AG09309 (cell line): ENCODE measurements around the gene MARCHF5.

Experiments
- DNase-seq: peaks from one replicate; pipeline ENCODE4 v3.0.0-alpha.2; 2010; ENCODE audit warnings: low read depth
- H3K4me3 ChIP-seq: 2 replicates; pipeline ENCODE4 v1.5.1; 2011; ENCODE audit warnings: mild to moderate bottlenecking, low read depth, low read length, moderate library complexity; ENCODE audit not compliant: control insufficient read depth
- TF ChIP-seq, protein P1 (sequence below): IDR thresholded peaks from 2 replicates; pipeline ENCODE4 v1.5.1; 2011; ENCODE audit warnings: mild to moderate bottlenecking, low read depth, low read length, inconsistent platforms; ENCODE audit not compliant: insufficient read depth, control insufficient read depth; ENCODE audit errors: missing control alignments

MARCHF5 gene, protein sequence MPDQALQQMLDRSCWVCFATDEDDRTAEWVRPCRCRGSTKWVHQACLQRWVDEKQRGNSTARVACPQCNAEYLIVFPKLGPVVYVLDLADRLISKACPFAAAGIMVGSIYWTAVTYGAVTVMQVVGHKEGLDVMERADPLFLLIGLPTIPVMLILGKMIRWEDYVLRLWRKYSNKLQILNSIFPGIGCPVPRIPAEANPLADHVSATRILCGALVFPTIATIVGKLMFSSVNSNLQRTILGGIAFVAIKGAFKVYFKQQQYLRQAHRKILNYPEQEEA

DNA sequence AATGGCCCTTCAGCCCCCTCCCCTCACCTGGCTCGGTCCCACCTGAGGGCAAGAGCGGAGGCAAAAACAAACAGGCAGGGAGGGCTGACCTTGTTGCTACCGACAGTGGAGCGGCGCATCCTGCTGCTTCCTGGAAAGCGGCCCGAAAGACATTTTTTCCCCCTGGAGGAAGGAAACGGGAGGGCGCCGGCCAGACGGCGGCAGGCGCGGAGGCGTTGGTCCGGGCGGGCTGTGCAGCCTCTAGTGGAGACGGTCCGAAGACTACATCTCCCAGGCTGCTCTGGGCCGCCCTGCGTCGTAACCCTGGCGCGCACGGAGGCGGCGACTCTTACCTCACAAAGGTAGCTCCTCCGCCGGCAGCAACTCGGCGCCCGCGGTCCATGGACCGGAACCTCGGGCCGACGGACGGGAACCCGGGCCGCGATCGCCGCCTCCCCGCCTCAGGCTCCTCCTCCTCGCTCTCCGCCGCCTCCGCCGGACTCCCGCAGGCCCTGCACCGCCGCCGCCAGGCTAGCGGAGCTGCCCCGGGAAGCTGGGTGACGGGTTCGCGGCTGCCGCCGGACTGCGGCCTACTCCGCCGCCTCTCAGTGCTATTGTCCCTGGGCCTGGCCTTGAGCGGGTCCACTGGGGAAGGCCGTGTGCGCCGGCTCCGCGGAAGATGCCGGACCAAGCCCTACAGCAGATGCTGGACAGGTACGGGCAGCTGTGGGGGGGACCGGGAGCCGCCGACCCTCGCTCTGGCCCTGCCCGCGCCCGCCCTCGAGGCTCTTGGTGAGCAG lies at the start of gene MARCHF5, which contains the start of gene CPEB3:
MARCHF5 (plus strand) TSS at position 331 of the 779 bp plus-strand sequence; CDS start at position 659, 328 bp downstream.
CPEB3 (minus strand) TSS at position 242 of the 779 bp plus-strand sequence. CDS start 50,728 bp downstream, outside the sequence.
- H3K4me3 ChIP-seq = peak within 1 kb of the TSS; percentile 75
- TF ChIP-seq, protein P1, sequence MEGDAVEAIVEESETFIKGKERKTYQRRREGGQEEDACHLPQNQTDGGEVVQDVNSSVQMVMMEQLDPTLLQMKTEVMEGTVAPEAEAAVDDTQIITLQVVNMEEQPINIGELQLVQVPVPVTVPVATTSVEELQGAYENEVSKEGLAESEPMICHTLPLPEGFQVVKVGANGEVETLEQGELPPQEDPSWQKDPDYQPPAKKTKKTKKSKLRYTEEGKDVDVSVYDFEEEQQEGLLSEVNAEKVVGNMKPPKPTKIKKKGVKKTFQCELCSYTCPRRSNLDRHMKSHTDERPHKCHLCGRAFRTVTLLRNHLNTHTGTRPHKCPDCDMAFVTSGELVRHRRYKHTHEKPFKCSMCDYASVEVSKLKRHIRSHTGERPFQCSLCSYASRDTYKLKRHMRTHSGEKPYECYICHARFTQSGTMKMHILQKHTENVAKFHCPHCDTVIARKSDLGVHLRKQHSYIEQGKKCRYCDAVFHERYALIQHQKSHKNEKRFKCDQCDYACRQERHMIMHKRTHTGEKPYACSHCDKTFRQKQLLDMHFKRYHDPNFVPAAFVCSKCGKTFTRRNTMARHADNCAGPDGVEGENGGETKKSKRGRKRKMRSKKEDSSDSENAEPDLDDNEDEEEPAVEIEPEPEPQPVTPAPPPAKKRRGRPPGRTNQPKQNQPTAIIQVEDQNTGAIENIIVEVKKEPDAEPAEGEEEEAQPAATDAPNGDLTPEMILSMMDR = peak; percentile 70
- DNase-seq = peak; percentile 84

DNA sequence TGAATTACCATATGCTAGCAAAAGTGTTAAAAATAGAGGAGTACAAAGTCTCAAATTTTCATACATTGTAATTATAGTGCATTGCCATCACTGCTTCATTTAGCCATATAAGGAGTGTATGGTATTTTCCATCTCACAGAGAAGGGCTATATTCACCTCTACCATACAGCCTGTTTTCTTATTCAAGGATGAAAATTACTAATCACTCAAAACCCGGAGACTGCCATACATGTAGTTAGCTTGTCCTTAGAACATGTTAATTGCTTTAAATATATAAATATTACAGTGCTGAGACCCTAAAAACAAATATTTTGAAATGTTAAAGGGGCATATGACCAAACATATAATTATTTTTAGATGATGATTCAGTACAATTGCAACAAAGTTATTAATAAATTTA lies 49.5 kb upstream of the MARCHF5 start:
- DNase-seq = no peak
- TF ChIP-seq, protein P1 = no peak
- no peak overlapping the region for H3K4me3 ChIP-seq

DNA sequence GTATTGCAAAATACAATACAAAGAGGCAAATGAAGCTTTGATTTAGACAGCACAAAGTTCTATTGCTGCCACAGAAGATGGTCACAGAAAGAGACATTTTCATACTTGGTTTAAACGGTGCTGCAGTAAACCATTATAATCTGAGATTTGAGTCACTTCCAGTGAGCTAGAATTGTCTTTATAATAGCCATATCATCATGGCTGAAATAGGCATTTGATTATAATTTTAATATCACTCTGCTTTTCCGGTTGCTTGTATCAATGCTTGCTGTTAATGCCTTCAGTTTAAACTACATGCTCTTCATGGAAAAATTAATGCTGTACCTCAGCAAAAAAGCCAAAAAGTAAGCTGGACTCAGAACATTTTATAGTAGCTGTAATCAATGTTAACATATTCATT lies 48.6 kb upstream of the MARCHF5 start:
- DNase-seq = no peak
- H3K4me3 ChIP-seq = no peak overlapping the region
- TF ChIP-seq, protein P1 = no peak

DNA sequence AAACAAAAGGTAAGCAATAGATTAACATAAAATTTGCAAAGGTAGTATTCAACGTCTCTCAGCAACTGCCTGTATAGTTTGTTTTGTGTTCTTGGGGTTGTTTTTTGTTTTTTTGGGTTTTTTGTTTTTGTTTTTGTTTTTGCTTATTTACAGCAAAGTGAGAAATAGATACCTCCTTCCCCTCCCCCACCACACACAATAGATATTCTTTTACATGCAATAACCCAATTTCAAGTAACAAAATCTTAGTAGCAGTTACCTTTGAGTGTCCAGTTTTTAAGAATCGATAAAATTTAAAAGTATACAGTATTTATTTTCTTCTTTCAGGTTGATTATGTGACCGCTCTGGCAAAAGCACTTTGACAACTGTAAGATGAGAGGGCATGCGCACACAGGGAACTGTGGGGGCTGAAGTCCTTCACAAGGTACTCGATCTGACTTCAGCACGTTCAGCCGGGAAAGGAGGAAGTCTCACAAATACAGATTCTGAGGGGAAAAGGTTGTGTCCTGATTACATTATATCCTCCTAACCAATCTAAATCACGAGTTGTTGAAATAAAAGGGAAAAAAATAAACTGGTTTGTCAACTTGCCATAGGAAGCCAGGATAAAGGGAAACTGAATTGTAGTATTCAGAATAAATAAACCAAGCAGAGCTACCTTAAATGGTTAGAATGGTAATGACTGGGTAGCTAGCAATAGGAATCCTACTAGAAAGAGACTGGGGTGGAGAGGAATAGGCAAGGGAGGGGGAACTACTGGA lies 47.9 kb upstream of the MARCHF5 start:
- DNase-seq = no peak
- H3K4me3 ChIP-seq = no peak overlapping the region; the same call in none of the 2 replicates

DNA sequence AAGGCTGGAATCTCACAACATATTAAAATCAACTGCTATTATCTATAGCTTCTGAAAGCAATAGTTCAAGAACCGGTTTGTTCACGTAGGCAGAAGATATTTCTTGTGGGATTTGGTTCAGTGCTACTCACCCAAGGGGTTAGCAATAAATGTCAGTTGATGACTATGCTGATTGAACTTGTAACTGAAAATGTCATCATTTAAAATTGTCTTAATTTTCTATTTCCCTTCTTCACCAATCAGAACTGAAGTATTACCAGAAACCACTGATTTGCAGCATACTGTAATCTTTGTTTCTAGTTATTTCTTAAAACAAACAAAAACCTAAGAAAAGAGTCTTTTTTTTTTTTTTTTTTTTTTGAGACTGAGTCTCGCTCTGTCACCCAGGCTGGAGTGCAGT lies 46.2 kb upstream of the MARCHF5 start:
- H3K4me3 ChIP-seq = no peak overlapping the region
- no peak for DNase-seq
- TF ChIP-seq, protein P1 = no peak

More for the DNA sequence above, 47.9 kb upstream of the MARCHF5 start:
- TF ChIP-seq, protein P1 = no peak

DNA sequence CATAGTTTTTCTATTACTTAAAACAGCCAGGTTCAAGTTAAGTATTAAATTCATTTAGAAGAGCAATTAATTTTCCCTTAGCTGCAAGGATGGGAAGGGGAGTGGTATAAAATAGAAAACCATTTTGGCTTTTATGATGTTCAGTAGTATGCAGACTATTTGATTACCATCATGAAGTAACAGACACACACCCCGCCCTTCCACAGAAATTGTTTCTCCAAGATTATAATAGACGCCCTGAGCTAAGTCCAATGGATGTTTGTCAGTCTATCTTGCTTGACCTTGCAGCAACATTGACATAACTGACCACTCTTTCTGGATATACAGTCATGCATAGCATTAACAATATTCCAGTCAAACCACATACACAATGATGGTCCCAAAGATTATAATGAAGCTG lies 42.4 kb upstream of the MARCHF5 start:
- TF ChIP-seq, protein P1 = no peak
- no peak overlapping the region for H3K4me3 ChIP-seq
- no peak for DNase-seq
